Liver (tissue), 9 donors: ENCODE results near the gene HDAC9. TPM values are rescaled to one million over a fixed set of nuclear protein-coding genes. Genes with fewer than 3 reads are reported as not detected.

Source experiments
- DNase-seq: peaks from one replicate; pipeline ENCODE4 v3.0.0-alpha.2; 2017; ENCODE audit warnings: low spot score
- H3K27ac ChIP-seq, 2 donors: one replicate each; pipeline ENCODE4 v1.7.0; 2013; ENCODE audit warnings: inconsistent platforms in 2 of 2, low read length in 2 of 2, control low read depth in 1 of 2, low read depth in 1 of 2, mild to moderate bottlenecking in 1 of 2
- H3K27me3 ChIP-seq, 4 donors: one replicate each; pipeline versions ENCODE4 v1.6.1 to v1.7.0; 2013; ENCODE audit warnings: low read length in 3 of 4, inconsistent platforms in 1 of 4, mild to moderate bottlenecking in 1 of 4, moderate library complexity in 1 of 4; ENCODE audit not compliant: control insufficient read depth in 4 of 4, insufficient read depth in 4 of 4
- H3K36me3 ChIP-seq, 4 donors: one replicate each; pipeline versions ENCODE4 v1.6.1 to v1.7.0; 2013; ENCODE audit warnings: low read length in 3 of 4, mild to moderate bottlenecking in 3 of 4, low read depth in 1 of 4, moderate library complexity in 1 of 4; ENCODE audit not compliant: control insufficient read depth in 4 of 4, insufficient read depth in 3 of 4
- H3K4me1 ChIP-seq, 4 donors: one replicate each; pipeline versions ENCODE4 v1.6.1 to v1.7.0; 2013; ENCODE audit warnings: low read length in 3 of 4, mild to moderate bottlenecking in 3 of 4, moderate library complexity in 1 of 4; ENCODE audit not compliant: control insufficient read depth in 4 of 4, insufficient read depth in 4 of 4
- H3K4me3 ChIP-seq, 3 donors: one replicate each; pipeline versions ENCODE4 v1.6.1 to v1.7.0; 2013; ENCODE audit warnings: low read length in 3 of 3, control low read depth in 1 of 3, low read depth in 1 of 3, mild to moderate bottlenecking in 1 of 3
- H3K9ac ChIP-seq, 2 donors: one replicate each; pipeline ENCODE4 v1.7.0; 2013; ENCODE audit warnings: low read length in 2 of 2, mild to moderate bottlenecking in 2 of 2, moderate library complexity in 2 of 2, control low read depth in 1 of 2, low read depth in 1 of 2
- H3K9me3 ChIP-seq, 4 donors: one replicate each; pipeline versions ENCODE4 v1.6.1 to v1.7.0; 2013; ENCODE audit warnings: low read length in 3 of 4; ENCODE audit not compliant: control insufficient read depth in 4 of 4
- EGR1 ChIP-seq, 2 donors: IDR thresholded peaks; 2 replicates each; pipeline ENCODE4 v1.6.1; 2016 to 2018; ENCODE audit warnings: antibody characterized with exemption in 2 of 2, low read depth in 2 of 2
- FOXA1 ChIP-seq: IDR thresholded peaks from 2 replicates; pipeline ENCODE4 v1.6.1; 2016; ENCODE audit warnings: antibody characterized with exemption
- FOXA2 ChIP-seq: IDR thresholded peaks from 2 replicates; pipeline ENCODE4 v1.6.1; 2016; ENCODE audit warnings: antibody characterized with exemption
- GABPA ChIP-seq, 2 donors: IDR thresholded peaks in 1 of 2; conservative IDR thresholded peaks in 1 of 2; 2 replicates each; pipeline ENCODE4 v1.6.1; 2016; ENCODE audit warnings: antibody characterized with exemption in 2 of 2, mild to moderate bottlenecking in 1 of 2, moderate library complexity in 1 of 2
- HNF4A ChIP-seq, 2 donors: conservative IDR thresholded peaks; 2 replicates each; pipeline ENCODE4 v1.6.1; 2016; ENCODE audit warnings: antibody characterized with exemption in 2 of 2, mild to moderate bottlenecking in 2 of 2
- HNF4G ChIP-seq: IDR thresholded peaks from 2 replicates; pipeline ENCODE4 v1.6.1; 2016; ENCODE audit warnings: antibody characterized with exemption
- JUND ChIP-seq, 2 donors: IDR thresholded peaks; 2 replicates each; pipeline ENCODE4 v1.6.1; 2016; ENCODE audit warnings: antibody characterized with exemption in 2 of 2
- NR2F2 ChIP-seq: IDR thresholded peaks from 2 replicates; pipeline ENCODE4 v1.6.1; 2016; ENCODE audit warnings: antibody characterized with exemption
- RAD21 ChIP-seq, 2 donors: IDR thresholded peaks; 2 replicates each; pipeline ENCODE4 v1.6.1; 2016; ENCODE audit warnings: antibody characterized with exemption in 2 of 2, mild to moderate bottlenecking in 2 of 2
- RXRA ChIP-seq, 2 donors: IDR thresholded peaks; 2 replicates each; pipeline ENCODE4 v1.6.1; 2017 to 2018; ENCODE audit warnings: antibody characterized with exemption in 2 of 2, mild to moderate bottlenecking in 1 of 2
- SP1 ChIP-seq: IDR thresholded peaks from 2 replicates; pipeline ENCODE4 v1.6.1; 2018; ENCODE audit warnings: antibody characterized with exemption, mild to moderate bottlenecking
- WGBS: extraction: QIAGEN DNeasy Blood & Tissue Kit; methylation state at CpG from one replicate; pipeline ENCODE4 v1.1.7; 2013; 5-methylcytosine and 5-hydroxymethylcytosine counted together
- polyA plus RNA-seq, 2 donors: library from polyadenylated mRNA; stranded (reverse) in 1 of 2; unstranded in 1 of 2; fragments of 200-250 nt in 1 of 2; fragments of >200 nt in 1 of 2; fragmentation: Nextera tagmentation in 1 of 2; extraction: Ambion mirVana in 1 of 2; gene quantifications; one replicate each; pipeline versions ENCODE4 v1.2.1 to v1.2.3, GENCODE V29; 2013 to 2015
- total RNA-seq, 2 donors: library from RNA; depleted of rRNA; stranded (reverse); fragments of >200 nt; gene quantifications; one replicate each; pipeline ENCODE4 v1.2.3, GENCODE V29; 2014
- TF ChIP-seq, protein P1 (sequence below): IDR thresholded peaks from 2 replicates; pipeline ENCODE4 v1.6.1; 2016; ENCODE audit warnings: antibody characterized with exemption, mild to moderate bottlenecking
- TF ChIP-seq, protein P2 (sequence below): IDR thresholded peaks from 2 replicates; pipeline ENCODE4 v1.6.1; 2016; ENCODE audit warnings: antibody characterized with exemption
- TF ChIP-seq, protein P3 (sequence below): fragments of 150-350 bp; IDR thresholded peaks from 2 replicates; pipeline ENCODE4 v1.5.1; 2017; ENCODE audit warnings: improper control_type of control experiment, low read depth, low read length; ENCODE audit not compliant: missing input control
- donor health status: healthy.
- donor health status: healthy.
- donor health status: healthy.
- donor health status: healthy.
- donor health status: healthy.

Gene HDAC9
- total and polyA plus RNA-seq, 4 donors: 1.0 to 10.1 (median 2.3) TPM

DNA sequence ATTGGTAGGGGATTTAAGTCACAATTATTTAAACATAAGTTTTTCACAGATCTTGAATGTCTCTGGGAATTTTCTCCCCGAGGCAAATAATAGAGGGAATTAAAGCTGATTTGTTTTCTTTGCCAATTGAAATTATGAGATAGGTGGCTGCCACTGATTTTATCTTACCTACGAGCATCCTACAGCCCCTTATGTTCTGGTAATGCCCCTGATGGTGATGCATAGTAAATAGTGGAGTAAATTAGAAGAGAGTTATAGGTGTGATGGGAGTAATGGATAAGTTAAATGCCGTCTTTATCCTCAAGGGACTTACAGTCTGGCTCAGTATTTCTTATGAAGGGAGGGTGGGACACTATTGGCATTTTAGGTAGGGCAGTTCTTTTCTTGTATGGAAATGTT, 58.1 kb downstream of the HDAC9 start:
- H3K27ac ChIP-seq: no peak overlapping the region
- H3K4me1 ChIP-seq: no peaks in the 10 kb centered on the region
- DNase-seq: no peak
- no peaks in the 10 kb centered on the region for H3K9me3 ChIP-seq
- H3K9ac ChIP-seq: no peak overlapping the region
- 74% methylated on average over 3 of the region's 3 CpGs for WGBS
- H3K4me3 ChIP-seq: no peak overlapping the region
- no peaks in the 10 kb centered on the region for H3K36me3 ChIP-seq
- no peaks in the 10 kb centered on the region for H3K27me3 ChIP-seq
- no peak for TF ChIP-seq GABPA (IDR thresholded peaks at IDR 0.05 in 1 of 2, conservative IDR thresholded peaks at IDR 0.05 in 1 of 2)
- TF ChIP-seq, protein P1, sequence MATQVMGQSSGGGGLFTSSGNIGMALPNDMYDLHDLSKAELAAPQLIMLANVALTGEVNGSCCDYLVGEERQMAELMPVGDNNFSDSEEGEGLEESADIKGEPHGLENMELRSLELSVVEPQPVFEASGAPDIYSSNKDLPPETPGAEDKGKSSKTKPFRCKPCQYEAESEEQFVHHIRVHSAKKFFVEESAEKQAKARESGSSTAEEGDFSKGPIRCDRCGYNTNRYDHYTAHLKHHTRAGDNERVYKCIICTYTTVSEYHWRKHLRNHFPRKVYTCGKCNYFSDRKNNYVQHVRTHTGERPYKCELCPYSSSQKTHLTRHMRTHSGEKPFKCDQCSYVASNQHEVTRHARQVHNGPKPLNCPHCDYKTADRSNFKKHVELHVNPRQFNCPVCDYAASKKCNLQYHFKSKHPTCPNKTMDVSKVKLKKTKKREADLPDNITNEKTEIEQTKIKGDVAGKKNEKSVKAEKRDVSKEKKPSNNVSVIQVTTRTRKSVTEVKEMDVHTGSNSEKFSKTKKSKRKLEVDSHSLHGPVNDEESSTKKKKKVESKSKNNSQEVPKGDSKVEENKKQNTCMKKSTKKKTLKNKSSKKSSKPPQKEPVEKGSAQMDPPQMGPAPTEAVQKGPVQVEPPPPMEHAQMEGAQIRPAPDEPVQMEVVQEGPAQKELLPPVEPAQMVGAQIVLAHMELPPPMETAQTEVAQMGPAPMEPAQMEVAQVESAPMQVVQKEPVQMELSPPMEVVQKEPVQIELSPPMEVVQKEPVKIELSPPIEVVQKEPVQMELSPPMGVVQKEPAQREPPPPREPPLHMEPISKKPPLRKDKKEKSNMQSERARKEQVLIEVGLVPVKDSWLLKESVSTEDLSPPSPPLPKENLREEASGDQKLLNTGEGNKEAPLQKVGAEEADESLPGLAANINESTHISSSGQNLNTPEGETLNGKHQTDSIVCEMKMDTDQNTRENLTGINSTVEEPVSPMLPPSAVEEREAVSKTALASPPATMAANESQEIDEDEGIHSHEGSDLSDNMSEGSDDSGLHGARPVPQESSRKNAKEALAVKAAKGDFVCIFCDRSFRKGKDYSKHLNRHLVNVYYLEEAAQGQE: no peak
- TF ChIP-seq, protein P2, sequence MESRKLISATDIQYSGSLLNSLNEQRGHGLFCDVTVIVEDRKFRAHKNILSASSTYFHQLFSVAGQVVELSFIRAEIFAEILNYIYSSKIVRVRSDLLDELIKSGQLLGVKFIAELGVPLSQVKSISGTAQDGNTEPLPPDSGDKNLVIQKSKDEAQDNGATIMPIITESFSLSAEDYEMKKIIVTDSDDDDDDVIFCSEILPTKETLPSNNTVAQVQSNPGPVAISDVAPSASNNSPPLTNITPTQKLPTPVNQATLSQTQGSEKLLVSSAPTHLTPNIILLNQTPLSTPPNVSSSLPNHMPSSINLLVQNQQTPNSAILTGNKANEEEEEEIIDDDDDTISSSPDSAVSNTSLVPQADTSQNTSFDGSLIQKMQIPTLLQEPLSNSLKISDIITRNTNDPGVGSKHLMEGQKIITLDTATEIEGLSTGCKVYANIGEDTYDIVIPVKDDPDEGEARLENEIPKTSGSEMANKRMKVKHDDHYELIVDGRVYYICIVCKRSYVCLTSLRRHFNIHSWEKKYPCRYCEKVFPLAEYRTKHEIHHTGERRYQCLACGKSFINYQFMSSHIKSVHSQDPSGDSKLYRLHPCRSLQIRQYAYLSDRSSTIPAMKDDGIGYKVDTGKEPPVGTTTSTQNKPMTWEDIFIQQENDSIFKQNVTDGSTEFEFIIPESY: no peak
- no peak for TF ChIP-seq EGR1 (IDR thresholded peaks at IDR 0.05; ENCODE audit: low read depth in 2 of 2)
- no peak for TF ChIP-seq HNF4G
- TF ChIP-seq NR2F2: no peak
- TF ChIP-seq FOXA2: no peak

DNA sequence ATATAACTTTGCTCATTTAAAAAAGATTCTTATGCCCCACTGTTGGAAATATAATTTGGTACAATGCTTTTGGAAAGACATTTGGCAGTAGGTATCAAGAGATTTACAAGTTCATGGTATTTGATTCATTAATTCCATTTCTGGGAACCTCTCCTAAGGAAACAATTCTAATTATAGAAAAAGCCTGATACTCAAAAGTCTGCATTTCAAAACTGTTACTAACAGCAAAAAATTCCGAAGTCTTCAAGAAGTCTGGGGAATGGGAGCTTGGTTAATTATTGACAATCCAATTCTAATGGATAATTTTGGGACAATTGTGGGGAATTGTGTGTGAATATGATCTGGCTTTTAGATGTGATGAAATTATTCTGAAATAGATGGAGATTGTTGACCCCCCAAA, 59.6 kb downstream of the HDAC9 start:
- Histone ChIP-seq H3K9me3 (no peaks in the 10 kb centered on the region), H3K36me3 (no peaks in the 10 kb centered on the region), H3K4me1 (no peaks in the 10 kb centered on the region), H3K27ac (no peak overlapping the region), H3K4me3 (no peak overlapping the region), H3K27me3 (no peaks in the 10 kb centered on the region), H3K9ac (no peak overlapping the region)
- TF ChIP-seq, protein P1: no peak
- TF ChIP-seq NR2F2 (no peak), SP1 (no peak), EGR1 (IDR thresholded peaks at IDR 0.05; ENCODE audit: low read depth in 2 of 2) (no peak), GABPA (IDR thresholded peaks at IDR 0.05 in 1 of 2, conservative IDR thresholded peaks at IDR 0.05 in 1 of 2) (no peak), JUND (IDR thresholded peaks at IDR 0.05) (no peak), HNF4A (conservative IDR thresholded peaks at IDR 0.05) (no peak), RAD21 (IDR thresholded peaks at IDR 0.05) (no peak), RXRA (IDR thresholded peaks at IDR 0.05) (no peak), FOXA2 (no peak), FOXA1 (no peak)
- TF ChIP-seq, protein P2: no peak
- TF ChIP-seq, protein P3, sequence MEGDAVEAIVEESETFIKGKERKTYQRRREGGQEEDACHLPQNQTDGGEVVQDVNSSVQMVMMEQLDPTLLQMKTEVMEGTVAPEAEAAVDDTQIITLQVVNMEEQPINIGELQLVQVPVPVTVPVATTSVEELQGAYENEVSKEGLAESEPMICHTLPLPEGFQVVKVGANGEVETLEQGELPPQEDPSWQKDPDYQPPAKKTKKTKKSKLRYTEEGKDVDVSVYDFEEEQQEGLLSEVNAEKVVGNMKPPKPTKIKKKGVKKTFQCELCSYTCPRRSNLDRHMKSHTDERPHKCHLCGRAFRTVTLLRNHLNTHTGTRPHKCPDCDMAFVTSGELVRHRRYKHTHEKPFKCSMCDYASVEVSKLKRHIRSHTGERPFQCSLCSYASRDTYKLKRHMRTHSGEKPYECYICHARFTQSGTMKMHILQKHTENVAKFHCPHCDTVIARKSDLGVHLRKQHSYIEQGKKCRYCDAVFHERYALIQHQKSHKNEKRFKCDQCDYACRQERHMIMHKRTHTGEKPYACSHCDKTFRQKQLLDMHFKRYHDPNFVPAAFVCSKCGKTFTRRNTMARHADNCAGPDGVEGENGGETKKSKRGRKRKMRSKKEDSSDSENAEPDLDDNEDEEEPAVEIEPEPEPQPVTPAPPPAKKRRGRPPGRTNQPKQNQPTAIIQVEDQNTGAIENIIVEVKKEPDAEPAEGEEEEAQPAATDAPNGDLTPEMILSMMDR: no peak
- no peak for DNase-seq
- 82% methylated on average over 1 of the region's 1 CpG for WGBS
